Measurements from ENCODE around the gene RAB17.

DNA sequence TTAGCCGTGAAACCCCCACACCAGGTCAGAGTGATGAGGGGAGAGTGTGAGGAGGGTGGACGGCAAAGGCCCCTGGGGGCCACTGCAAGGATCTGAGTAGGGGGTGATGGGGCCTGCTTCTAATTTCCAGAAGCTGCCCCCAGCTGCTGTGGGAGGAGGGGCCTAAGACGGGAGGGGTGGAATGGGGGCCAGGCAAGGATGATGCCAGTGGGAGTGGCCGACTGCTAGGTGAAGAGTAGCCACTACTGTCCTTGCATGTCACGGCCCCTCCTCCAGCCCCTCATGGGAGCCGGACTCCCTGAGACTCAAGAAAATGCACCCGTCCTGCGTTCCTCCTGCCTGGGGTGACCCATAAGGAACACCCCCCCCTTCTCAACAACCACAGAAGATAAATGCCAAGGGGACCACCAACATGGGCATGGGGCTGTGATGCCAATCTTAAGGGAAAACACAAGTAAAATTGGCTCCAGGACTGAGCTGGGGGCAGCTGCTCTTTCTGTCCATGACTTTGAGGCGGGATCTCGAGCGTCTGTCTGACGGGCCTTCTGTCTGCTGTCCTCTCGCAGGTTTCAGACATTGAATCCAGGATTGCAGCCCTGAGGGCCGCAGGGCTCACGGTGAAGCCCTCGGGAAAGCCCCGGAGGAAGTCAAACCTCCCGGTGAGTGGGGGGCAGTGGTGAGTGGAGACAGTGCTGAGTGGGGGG, 48.4 kb downstream of the RAB17 start:
- TF ChIP-seq, protein P1, sequence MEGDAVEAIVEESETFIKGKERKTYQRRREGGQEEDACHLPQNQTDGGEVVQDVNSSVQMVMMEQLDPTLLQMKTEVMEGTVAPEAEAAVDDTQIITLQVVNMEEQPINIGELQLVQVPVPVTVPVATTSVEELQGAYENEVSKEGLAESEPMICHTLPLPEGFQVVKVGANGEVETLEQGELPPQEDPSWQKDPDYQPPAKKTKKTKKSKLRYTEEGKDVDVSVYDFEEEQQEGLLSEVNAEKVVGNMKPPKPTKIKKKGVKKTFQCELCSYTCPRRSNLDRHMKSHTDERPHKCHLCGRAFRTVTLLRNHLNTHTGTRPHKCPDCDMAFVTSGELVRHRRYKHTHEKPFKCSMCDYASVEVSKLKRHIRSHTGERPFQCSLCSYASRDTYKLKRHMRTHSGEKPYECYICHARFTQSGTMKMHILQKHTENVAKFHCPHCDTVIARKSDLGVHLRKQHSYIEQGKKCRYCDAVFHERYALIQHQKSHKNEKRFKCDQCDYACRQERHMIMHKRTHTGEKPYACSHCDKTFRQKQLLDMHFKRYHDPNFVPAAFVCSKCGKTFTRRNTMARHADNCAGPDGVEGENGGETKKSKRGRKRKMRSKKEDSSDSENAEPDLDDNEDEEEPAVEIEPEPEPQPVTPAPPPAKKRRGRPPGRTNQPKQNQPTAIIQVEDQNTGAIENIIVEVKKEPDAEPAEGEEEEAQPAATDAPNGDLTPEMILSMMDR (IDR thresholded peaks at IDR 0.05; ENCODE audit: low read length), result no peak
- TF ChIP-seq EZH2phosphoT487 (IDR thresholded peaks at IDR 0.05; ENCODE audit: low read length) (no peak), EZH2 (optimal IDR thresholded peaks at IDR 0.05; ENCODE audit: low read depth, low read length) (no peak)
